ENCODE measurements around the gene TRMT1. TPM values are rescaled to one million over a fixed set of nuclear protein-coding genes. Genes with fewer than 3 reads are reported as not detected.

The TRMT1 gene
- total and polyA plus RNA-seq, 2 donors (not counting 1 experiment from before 2014, with no cell fraction given): 91.8 to 281 TPM

DNA sequence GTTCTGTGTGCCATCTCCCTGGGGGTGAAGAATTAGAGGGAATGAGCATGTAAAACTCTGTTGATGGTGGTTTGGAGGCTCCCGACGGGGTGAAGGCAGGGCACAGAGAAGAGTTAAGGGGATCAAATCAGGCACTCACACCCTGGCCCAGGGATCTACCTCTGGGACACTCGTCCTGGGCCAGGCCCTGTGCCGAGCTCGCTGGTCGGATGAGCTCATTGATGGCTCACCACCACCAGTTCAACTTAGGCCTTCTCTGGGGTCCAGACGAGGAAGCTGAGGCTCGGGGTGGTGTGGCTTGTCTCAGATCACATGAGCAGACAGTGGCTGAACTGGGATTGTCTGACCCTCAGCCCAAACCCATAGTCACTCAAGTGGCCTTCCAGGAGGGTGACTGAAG lies 3.1 kb upstream of the TRMT1 start:
- Histone ChIP-seq H3K36me3 (replicated peaks in 1 of 2; ENCODE audit: control extremely low read depth in 1 of 2, control insufficient read depth in 1 of 2, extremely low read depth in 1 of 2, insufficient read depth in 2 of 2, low read length in 1 of 2) (peaks cover 0 to 4% of the 10 kb centered on the region in 2 experiments), H3K79me2 (ENCODE audit: control insufficient read depth, insufficient read depth, low read length) (peaks cover 76% of the 10 kb centered on the region), H3K4me3 (ENCODE audit: control extremely low read depth in 1 of 5, extremely low read depth in 1 of 5, insufficient read depth in 1 of 5, low read depth in 2 of 5, low read length in 4 of 5) (peak overlapping the region in 1 of 5 experiments; percentile 81), H3K27me3 (replicated peaks in 1 of 4; ENCODE audit: control extremely low read depth in 1 of 4, control insufficient read depth in 3 of 4, insufficient read depth in 4 of 4, low read length in 3 of 4) (no peaks in the 10 kb centered on the region), H3K27ac (ENCODE audit: low read length in 2 of 2) (no peak overlapping the region), H2AFZ (ENCODE audit: insufficient read depth, low read depth, low read length, poor library complexity, severe bottlenecking) (no peak overlapping the region), H3K9ac (ENCODE audit: low read length) (no peak overlapping the region), H4K20me1 (ENCODE audit: control insufficient read depth, insufficient read depth, low read length, poor library complexity, severe bottlenecking) (peaks cover 38% of the 10 kb centered on the region), H3K9me3 (ENCODE audit: control extremely low read depth in 1 of 3, control insufficient read depth in 2 of 3, insufficient read depth in 1 of 3, low read length in 2 of 3) (peaks cover 0 to 4% (median 0%) of the 10 kb centered on the region in 3 donors), H3K4me2 (replicated peaks; ENCODE audit: low read depth, low read length, poor library complexity, severe bottlenecking) (peak overlapping the region; percentile 97), H3K4me1 (ENCODE audit: control insufficient read depth in 2 of 2, insufficient read depth in 2 of 2, low read length in 2 of 2) (peaks cover 26 to 46% of the 10 kb centered on the region in 2 donors)
- intact Hi-C loops (cut with micrococcal nuclease): loop anchor here (5.0 kb wide), 1 partner anchor 88 kb away; no protein-coding TSS in a partner anchor
- Mint-ChIP-seq H3K4me1 (peaks cover 55% of the 10 kb centered on the region), H3K27me3 (no peaks in the 10 kb centered on the region), H3K9me3 (ENCODE audit: insufficient read depth) (no peaks in the 10 kb centered on the region), H3K27ac (peak overlapping the region; percentile 72), H3K4me3 (peak overlapping the region; percentile 80)
- ATAC-seq (ENCODE audit: low read depth): no peak
- no peak for TF ChIP-seq EZH2 (IDR thresholded peaks at IDR 0.05; ENCODE audit: borderline replicate concordance, insufficient read depth, low read depth, low read length, poor library complexity, severe bottlenecking)
- TF ChIP-seq, protein P1, sequence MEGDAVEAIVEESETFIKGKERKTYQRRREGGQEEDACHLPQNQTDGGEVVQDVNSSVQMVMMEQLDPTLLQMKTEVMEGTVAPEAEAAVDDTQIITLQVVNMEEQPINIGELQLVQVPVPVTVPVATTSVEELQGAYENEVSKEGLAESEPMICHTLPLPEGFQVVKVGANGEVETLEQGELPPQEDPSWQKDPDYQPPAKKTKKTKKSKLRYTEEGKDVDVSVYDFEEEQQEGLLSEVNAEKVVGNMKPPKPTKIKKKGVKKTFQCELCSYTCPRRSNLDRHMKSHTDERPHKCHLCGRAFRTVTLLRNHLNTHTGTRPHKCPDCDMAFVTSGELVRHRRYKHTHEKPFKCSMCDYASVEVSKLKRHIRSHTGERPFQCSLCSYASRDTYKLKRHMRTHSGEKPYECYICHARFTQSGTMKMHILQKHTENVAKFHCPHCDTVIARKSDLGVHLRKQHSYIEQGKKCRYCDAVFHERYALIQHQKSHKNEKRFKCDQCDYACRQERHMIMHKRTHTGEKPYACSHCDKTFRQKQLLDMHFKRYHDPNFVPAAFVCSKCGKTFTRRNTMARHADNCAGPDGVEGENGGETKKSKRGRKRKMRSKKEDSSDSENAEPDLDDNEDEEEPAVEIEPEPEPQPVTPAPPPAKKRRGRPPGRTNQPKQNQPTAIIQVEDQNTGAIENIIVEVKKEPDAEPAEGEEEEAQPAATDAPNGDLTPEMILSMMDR (IDR thresholded peaks at IDR 0.05): no peak
- CTCF ChIA-PET: interaction anchor here (0.6 to 3.2 kb wide), 3 partner anchors 14 to 28 kb away, joined by 3 to 31 read pairs (median 3); no protein-coding TSS in a partner anchor
- POLR2A ChIA-PET: interaction anchor here (0.6 to 4.8 kb wide), 2 partner anchors 15 to 898 kb away, joined by 5 to 80 read pairs; partner anchors contain the start of gene LYL1
- DNase-seq: no peak
- 90% methylated on average over 8 of the region's 8 CpGs for WGBS (ENCODE audit: insufficient coverage)

Measured in B cell (primary cell).